Measurements from ENCODE around the gene CNTF. TPM values are rescaled to one million over a fixed set of nuclear protein-coding genes. Genes with fewer than 3 reads are reported as not detected.

The CNTF gene
- total RNA-seq, 1 experiment from 2014 or later = 1.6 TPM

GRCh38 chr11:58639669-58640068 is 17.2 kb downstream of the CNTF start (continued):
- TF ChIP-seq IRF2 (CRISPR knock-in tag; IDR thresholded peaks at IDR 0.05; ENCODE audit: borderline replicate concordance, low read depth) = no peak
- TF ChIP-seq ZNF416 (CRISPR knock-in tag; IDR thresholded peaks at IDR 0.05) = no peak

DNA sequence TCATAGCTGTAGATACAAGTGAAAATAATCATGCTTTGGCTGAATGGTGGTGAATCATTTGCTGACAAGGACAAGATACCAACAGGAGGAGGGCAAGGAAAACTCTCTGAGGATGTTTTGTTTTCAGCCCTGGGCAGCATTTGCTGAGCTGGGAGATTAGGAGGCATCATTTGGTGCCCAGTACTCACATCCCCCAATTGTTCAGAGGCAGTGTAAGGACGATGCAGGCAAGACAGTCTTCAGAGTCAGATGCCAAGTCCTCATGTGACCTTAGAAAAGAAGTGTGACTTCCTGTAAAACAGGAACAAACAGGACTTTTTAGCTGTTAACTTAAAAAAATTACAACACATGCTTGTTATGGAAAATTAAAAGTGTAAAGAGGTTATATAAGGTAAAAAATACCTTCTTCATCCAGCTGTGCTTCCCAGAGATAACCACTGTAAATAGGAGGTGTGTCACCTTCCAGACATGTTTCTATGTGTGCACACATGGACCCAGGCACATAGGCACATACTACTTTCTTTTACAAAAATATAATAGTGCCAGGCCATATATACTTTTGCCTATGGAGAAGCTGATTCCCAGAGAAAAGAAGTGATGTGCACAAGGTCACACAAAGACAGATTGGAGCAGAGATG is 18.0 kb downstream of the CNTF start:
- ChIA-PET CTCF (interaction anchor here (1.0 to 3.7 kb wide), 4 partner anchors 11 to 518 kb away, joined by 3 to 22 read pairs (median 4); no protein-coding TSS in a partner anchor), POLR2A (no interaction called here)
- ATAC-seq (no peak), DNase-seq (ENCODE audit: low spot score) (no peak)
- Mint-ChIP-seq H3K9me3 (peaks cover 29% of the 10 kb centered on the region), H3K36me3 (peaks cover 11% of the 10 kb centered on the region), H3K27ac (no peak overlapping the region), H3K4me3 (no peak overlapping the region), H3K27me3 (ENCODE audit: low read depth) (no peaks in the 10 kb centered on the region), H3K4me1 (no peaks in the 10 kb centered on the region)
- TF ChIP-seq IRF1 (CRISPR knock-in tag; IDR thresholded peaks at IDR 0.05) (no peak), ZNF532 (CRISPR knock-in tag; IDR thresholded peaks at IDR 0.05; ENCODE audit: borderline replicate concordance) (no peak), GRHL2 (CRISPR knock-in tag; IDR thresholded peaks at IDR 0.05; ENCODE audit: insufficient replicate concordance, severe bottlenecking) (no peak), RELA (CRISPR knock-in tag; IDR thresholded peaks at IDR 0.05; ENCODE audit: borderline replicate concordance) (no peak), ZNF281 (CRISPR knock-in tag; IDR thresholded peaks at IDR 0.05) (no peak), ATF6 (CRISPR knock-in tag; IDR thresholded peaks at IDR 0.05) (no peak), KAT7 (CRISPR knock-in tag; IDR thresholded peaks at IDR 0.05; ENCODE audit: borderline replicate concordance) (no peak), ZNF416 (CRISPR knock-in tag; IDR thresholded peaks at IDR 0.05) (no peak), ZNF425 (CRISPR knock-in tag; conservative IDR thresholded peaks at IDR 0.05) (no peak), ELF4 (CRISPR knock-in tag; IDR thresholded peaks at IDR 0.05; ENCODE audit: low read depth) (no peak)
- TF ChIP-seq, protein P1, sequence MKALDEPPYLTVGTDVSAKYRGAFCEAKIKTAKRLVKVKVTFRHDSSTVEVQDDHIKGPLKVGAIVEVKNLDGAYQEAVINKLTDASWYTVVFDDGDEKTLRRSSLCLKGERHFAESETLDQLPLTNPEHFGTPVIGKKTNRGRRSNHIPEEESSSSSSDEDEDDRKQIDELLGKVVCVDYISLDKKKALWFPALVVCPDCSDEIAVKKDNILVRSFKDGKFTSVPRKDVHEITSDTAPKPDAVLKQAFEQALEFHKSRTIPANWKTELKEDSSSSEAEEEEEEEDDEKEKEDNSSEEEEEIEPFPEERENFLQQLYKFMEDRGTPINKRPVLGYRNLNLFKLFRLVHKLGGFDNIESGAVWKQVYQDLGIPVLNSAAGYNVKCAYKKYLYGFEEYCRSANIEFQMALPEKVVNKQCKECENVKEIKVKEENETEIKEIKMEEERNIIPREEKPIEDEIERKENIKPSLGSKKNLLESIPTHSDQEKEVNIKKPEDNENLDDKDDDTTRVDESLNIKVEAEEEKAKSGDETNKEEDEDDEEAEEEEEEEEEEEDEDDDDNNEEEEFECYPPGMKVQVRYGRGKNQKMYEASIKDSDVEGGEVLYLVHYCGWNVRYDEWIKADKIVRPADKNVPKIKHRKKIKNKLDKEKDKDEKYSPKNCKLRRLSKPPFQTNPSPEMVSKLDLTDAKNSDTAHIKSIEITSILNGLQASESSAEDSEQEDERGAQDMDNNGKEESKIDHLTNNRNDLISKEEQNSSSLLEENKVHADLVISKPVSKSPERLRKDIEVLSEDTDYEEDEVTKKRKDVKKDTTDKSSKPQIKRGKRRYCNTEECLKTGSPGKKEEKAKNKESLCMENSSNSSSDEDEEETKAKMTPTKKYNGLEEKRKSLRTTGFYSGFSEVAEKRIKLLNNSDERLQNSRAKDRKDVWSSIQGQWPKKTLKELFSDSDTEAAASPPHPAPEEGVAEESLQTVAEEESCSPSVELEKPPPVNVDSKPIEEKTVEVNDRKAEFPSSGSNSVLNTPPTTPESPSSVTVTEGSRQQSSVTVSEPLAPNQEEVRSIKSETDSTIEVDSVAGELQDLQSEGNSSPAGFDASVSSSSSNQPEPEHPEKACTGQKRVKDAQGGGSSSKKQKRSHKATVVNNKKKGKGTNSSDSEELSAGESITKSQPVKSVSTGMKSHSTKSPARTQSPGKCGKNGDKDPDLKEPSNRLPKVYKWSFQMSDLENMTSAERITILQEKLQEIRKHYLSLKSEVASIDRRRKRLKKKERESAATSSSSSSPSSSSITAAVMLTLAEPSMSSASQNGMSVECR (CRISPR knock-in tag; IDR thresholded peaks at IDR 0.05; ENCODE audit: borderline replicate concordance) = no peak
- TF ChIP-seq, protein P2, sequence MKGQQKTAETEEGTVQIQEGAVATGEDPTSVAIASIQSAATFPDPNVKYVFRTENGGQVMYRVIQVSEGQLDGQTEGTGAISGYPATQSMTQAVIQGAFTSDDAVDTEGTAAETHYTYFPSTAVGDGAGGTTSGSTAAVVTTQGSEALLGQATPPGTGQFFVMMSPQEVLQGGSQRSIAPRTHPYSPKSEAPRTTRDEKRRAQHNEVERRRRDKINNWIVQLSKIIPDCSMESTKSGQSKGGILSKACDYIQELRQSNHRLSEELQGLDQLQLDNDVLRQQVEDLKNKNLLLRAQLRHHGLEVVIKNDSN (CRISPR knock-in tag; IDR thresholded peaks at IDR 0.05) = no peak
- TF ChIP-seq, protein P3, sequence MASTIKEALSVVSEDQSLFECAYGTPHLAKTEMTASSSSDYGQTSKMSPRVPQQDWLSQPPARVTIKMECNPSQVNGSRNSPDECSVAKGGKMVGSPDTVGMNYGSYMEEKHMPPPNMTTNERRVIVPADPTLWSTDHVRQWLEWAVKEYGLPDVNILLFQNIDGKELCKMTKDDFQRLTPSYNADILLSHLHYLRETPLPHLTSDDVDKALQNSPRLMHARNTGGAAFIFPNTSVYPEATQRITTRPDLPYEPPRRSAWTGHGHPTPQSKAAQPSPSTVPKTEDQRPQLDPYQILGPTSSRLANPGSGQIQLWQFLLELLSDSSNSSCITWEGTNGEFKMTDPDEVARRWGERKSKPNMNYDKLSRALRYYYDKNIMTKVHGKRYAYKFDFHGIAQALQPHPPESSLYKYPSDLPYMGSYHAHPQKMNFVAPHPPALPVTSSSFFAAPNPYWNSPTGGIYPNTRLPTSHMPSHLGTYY (CRISPR knock-in tag; IDR thresholded peaks at IDR 0.05) = no peak
